Ovary (tissue), 3 donors: ENCODE data around the gene DACT2.

Experiments
- CTCF ChIP-seq, 3 donors: fragments of 450-650 bp in 2 of 3; fragments of 200-600 bp in 1 of 3; IDR thresholded peaks; one replicate each; pipeline versions ENCODE4 v1.5.1 to v1.8.0; 2016 to 2022; ENCODE audit warnings: antibody characterized with exemption in 3 of 3, mild to moderate bottlenecking in 1 of 3
- EP300 ChIP-seq: sonication (generic); formaldehyde crosslinking; IDR thresholded peaks from one replicate; pipeline ENCODE4 v1.6.1; 2017; ENCODE audit warnings: antibody characterized with exemption
- donor health status: DM: no; HTN: no; CAD: no.

- TF ChIP-seq CTCF (IDR thresholded peaks at IDR 0.05) (no peak), EP300 (no peak)
These were observed 46.9 kb upstream of the DACT2 start for GRCh38 chr6:168366473-168366872.
